Erythroblast (primary cell): ENCODE results near the gene PGPEP1.
A peak's percentile ranks its signal among the peaks of the same experiment; 100 is the strongest.
"Not testable (repeated sequence)": the region's sequence is repeated elsewhere in the genome, so short reads cannot be mapped to it uniquely, and the experiment has no call there.

Experiments
- DNase-seq, 2 experiments: peaks; one replicate each; lab custom pipeline; 2025; lab: John Stamatoyannopoulos, UW
- GATA1 ChIP-seq: IDR thresholded peaks from 2 replicates; pipeline ENCODE4 v1.6.1; 2011; ENCODE audit warnings: low read depth, mild to moderate bottlenecking, control low read depth, low read length, moderate library complexity
- POLR2A ChIP-seq: IDR thresholded peaks from 2 replicates; pipeline ENCODE4 v1.6.1; 2011; ENCODE audit warnings: mild to moderate bottlenecking, low read length

Gene PGPEP1

DNA sequence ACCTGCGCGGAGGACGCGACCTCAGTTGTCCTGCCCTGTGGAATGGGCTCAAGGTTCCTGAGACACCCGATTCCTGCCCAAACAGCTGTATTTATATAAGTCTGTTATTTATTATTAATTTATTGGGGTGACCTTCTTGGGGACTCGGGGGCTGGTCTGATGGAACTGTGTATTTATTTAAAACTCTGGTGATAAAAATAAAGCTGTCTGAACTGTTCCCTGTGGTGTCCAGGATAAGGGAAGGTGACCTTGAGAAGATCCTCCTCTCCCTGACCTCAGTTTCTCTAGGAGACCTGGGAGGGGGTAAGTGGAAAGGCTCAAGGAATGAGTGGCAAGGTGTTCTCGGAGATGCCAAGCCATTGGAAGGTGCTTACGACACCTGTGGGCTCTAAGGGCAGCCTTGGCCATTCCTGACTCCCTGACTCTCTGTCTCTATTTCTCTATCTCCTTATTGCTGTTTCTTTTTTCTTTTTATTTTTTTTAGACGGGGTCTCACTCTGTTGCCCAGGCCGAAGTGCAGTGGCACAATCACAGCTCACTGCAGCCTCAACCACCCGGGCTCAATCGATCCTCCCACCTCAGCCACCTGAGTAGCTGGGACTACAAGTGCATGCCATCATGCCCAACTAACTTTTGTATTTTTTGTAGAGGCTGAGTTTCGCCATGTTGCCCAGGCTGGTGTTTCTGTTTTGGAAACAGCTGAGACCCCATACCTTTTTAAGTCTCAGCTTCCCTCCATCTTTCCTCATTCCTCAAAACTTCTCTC is 48.7 kb downstream of the PGPEP1 start:
- TF ChIP-seq POLR2A (no peak), GATA1 (no peak)
- peak in 1 of 2 experiments; percentile 78 for DNase-seq

DNA sequence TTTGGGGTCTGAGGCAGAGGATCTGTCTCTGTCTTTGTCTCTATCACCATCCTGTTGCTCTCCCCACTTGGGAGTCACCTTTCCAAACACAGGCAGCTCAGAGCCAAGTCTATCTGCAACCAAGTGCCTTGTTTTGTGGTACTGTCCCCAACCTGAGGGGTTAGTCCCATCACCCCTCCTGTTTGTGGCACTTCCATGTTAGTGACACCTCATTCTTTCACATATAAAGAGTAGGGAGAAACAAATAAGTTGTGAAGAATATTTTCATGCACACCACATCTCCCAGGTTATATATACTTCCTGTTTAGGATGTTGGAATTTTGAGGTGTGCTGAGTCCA is 49.3 kb downstream of the PGPEP1 start:
- DNase-seq: peak in 1 of 2 experiments; percentile 81

DNA sequence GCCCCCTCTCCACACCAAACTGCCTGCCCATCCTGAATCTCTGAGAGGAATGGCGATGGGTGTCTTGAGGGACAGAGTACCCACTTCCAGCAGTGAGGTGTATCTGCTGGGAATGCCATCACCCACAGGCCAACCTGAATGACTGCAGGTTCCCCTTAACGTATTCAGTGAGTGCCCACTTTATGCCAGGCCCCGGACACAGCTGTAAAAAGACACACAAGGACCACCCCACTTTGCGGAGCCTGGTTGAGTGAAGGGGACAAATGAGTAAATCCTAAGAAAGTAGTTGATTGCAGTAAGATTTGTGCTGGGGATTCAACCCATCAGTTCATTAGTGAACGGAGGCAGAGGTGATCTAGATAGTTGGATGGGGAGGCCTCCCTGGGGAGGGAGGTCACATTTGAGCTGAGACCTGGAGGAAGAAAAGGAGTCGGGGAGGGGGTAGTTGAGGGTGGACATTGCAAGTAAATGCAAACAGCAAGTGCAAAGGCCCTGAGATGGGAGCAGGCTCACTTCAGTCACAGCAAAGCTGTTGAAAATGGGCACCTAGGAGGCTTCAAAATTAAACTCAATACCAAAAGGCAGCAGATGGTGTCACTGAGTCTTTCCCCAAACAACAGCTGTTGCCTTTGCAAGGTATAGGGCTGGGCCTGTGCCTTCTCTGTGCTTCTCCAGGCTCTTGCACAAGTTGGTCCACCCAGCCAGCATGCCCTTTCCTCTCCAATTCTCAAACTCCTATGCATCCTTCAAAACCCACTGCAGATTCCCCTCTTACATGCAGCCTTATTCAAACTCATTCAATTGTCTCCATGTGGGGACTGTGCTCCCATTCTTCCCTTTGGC is 49.9 kb downstream of the PGPEP1 start:
- DNase-seq: peak in 1 of 2 experiments; percentile 81

More for the DNA sequence above, 49.3 kb downstream of the PGPEP1 start:
- no peak for TF ChIP-seq POLR2A
- no peak for TF ChIP-seq GATA1

DNA sequence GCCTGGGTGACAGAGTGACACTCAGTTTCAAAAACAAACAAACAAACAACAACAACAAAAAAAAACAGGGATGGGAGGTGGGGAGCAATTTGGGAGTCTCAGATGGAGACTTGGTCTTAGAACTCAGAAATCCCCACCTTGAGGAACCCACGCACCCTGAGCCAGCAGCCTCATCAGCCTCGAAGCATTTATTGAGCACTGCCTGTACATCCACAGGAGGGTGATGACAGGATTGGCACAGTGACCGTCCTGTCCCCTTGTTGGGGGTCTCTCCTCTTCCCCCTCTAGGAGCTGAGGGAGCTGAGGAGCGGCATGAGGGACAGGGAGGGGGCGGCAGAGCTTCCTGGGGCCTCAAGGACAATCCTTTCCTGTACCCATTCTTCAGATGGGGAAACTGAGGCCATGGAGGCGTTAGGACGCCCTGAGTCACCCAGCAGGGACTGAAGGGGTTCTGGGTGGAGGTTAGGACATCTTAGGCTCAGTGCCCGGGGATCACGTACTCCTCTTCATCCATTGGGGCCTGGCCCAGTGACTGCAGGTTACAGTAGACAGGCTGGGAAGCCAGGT is 51.2 kb downstream of the PGPEP1 start:
- no peak for DNase-seq
- TF ChIP-seq POLR2A (no peak), GATA1 (no peak)

More for the DNA sequence above, 49.9 kb downstream of the PGPEP1 start:
- TF ChIP-seq POLR2A (peak; percentile 86), GATA1 (no peak)

DNA sequence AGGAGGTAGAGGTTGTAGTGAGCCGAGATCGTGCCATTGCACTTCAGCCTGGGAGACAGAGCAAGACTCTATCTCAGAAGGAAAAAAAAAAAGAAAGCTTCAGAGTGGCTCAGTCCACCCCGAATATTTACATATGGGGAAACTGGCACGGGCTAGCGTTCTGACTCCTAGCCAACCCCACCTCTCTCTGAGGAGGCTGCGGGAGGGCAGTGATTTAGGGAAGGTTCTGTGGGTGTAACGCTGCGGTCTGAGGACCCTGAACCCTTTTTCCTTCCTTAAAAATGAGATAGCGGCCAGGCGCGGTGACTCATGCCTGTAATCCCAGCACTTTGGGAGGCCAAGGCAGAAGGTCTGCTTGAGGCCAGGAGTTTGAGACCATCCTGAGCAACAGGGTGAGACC is 52.0 kb downstream of the PGPEP1 start:
- peak in 1 of 2 experiments; percentile 74 for DNase-seq
- TF ChIP-seq GATA1 (no peak), POLR2A (no peak)

DNA sequence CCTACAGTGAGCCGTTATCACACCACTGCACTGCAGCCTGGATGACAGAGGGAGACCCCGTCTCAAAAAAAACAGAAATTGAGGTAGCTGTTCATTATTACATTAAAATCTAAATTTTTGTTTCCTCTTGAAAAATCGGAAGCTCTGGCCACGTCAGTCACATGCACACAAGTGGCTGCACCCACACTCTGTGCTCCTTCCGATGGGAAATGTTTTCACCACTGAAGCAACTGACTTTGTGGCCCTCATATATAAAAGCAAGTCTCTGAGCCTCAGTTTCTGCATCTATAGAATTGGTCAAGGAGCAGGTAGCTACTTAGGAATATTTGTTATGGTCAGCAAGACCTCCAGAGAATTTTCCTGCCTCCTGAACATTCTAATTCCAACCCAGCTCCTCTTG is 52.5 kb downstream of the PGPEP1 start:
- no peak for TF ChIP-seq POLR2A
- no peak for TF ChIP-seq GATA1
- no peak for DNase-seq

DNA sequence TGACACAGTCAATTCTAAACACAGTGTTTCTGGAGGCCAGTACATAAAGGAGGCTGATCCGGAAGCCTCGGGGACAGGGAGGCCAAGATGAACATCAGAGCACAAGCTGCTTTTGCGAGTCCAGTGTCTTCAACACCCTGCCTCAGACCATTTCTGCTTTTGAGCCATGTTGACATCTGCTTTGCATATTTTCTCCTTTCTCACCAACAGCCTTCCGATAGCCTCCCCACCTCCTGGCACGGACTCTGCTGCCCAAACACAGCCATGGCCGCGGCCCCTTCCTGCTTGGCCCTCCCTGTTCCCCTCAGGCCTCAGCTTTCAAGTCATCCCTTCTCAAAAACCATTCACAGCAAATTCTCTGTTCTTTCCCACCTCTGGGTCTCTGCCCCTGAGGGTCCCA is 53.4 kb downstream of the PGPEP1 start:
- DNase-seq: no peak
- TF ChIP-seq GATA1: no peak
- no peak for TF ChIP-seq POLR2A

DNA sequence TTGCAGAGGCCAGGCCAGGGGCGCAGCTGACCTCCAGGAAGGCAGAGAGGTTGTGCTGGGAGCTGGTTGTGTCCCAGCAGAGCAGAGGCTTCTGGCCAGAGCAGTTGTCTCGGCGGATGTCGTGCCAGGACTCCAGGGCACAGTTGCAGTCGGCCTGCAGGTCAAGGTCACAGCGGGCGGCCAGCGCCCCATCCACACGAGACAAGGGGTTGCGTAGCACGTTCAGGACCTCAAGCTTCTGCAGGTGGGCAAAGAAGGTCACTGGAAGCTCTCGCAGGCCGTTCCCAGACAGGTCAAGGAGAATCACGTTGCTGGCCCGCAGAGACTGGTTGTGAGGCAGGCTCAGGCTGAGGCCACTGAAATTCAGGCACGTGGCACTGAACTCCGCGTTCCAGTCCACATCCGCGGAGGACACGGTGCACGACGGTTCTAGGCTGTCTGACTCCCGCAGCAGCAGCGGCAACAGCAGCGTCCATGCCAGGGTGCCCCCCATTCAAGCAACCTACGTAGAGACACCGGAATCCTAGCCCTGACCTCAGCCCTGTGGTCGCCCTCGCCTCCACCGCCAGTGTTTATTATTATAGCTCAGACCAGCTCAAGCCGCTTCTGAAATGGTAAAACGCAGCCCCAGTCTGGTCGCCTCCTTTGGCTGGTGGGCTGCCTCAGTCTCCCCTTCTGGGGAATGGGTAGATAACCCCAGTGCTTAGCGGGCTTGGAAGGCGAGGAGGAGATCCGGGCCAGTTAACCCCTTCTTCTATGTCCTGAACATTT is 56.3 kb downstream of the PGPEP1 start:
- no peak for DNase-seq
- TF ChIP-seq POLR2A (no peak), GATA1 (no peak)

DNA sequence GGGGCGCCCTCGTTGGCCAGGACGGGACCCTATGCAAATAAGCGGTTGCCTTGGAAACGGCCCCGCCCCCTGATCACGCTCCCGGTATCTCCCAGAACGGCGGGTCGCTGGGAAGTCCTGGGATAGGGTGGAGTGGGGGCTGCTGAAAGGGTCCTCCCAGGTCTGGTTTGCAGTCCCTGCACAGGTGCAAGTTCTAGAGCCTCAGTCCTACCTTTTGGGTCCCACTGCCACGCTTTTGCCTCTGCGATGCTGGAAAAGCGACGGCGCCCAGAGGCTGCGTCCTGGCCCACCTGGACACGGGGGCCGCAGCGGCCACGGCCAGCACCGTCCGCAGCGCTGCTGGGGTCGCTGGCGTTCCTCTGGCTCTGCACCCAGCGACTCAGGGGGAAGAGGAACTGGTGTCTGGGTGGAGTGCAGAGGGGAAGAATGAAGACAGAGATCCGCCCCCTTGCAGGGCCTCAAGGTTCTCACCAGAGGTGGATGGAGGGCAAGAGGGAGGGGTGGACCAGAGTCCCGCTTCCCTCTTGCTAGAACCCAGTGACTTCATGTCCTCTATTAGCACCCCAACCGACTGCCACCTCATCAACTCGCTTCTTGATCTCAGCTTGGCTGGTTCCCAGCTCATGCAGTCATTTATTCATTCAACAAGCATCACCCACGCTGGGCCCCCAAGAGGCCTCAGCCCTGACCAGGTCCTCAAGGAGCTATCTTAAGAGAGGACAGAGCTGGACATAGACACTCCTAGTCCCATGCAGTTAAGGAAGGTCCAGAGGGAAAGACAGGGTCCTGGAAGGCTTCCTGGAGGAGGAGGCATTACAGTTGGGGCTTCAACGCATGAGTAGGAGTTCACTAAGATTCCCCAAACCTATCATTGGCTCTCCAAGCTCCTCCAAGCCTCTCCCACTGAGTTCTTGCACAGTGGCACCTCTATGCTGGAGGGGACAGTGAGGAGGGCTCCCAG is 57.1 kb downstream of the PGPEP1 start, which contains the start of gene LRRC25:
Gene LRRC25 (minus strand): TSS at position 381 of the 961 bp plus-strand sequence. CDS start 659 bp downstream, outside the sequence.
- no peak for TF ChIP-seq GATA1
- no peak for TF ChIP-seq POLR2A
- DNase-seq: peak in 1 of 2 experiments; percentile 56

DNA sequence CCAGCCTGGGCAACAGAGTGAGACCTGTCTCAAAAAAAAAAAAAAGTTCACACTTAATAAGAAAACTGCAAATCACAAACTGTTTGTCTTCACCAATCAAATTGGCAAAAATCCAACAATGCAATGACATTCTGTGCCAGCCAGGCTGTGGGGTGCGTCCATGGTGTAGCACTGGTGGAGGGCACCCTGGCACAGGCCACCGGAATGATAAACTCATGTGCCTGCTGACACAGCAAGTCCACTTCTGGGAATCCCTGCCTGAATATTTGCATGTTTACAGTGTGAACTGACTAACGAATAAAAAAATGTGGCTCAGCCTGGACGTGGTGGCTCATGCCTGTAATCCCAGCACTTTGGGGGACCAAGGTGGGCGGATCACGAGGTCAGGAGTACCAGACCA is 58.6 kb downstream of the PGPEP1 start:
- TF ChIP-seq POLR2A (no peak), GATA1 (no peak)
- no peak for DNase-seq

DNA sequence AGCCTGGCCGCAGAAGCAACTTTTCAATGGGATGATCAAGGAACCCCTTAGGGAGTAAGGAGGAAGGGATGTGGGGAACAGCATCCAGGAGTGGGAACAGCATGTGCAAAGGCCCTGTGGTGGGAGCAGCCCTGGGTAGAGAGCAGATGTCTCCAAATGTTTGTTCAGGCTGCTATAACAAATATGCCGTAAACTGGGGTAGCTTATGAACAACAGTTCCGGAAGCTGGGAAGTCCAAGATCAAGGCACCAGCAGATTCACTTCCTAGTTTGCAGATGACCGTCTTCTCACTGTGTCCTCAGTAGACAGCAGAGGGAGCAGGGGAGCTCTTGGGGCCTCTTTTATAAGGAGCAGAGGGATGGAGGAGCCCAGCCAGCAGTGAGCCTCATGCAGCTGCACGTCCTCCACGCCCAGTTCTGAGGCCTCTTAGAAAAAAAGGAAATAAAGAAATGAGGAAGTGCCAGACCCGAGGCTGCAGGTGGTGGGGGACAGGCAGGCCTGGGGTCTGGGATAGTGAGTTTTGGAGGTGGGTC is 61.2 kb downstream of the PGPEP1 start:
- DNase-seq: peak; percentile 76 to 77
- TF ChIP-seq GATA1: no peak
- TF ChIP-seq POLR2A: no peak

DNA sequence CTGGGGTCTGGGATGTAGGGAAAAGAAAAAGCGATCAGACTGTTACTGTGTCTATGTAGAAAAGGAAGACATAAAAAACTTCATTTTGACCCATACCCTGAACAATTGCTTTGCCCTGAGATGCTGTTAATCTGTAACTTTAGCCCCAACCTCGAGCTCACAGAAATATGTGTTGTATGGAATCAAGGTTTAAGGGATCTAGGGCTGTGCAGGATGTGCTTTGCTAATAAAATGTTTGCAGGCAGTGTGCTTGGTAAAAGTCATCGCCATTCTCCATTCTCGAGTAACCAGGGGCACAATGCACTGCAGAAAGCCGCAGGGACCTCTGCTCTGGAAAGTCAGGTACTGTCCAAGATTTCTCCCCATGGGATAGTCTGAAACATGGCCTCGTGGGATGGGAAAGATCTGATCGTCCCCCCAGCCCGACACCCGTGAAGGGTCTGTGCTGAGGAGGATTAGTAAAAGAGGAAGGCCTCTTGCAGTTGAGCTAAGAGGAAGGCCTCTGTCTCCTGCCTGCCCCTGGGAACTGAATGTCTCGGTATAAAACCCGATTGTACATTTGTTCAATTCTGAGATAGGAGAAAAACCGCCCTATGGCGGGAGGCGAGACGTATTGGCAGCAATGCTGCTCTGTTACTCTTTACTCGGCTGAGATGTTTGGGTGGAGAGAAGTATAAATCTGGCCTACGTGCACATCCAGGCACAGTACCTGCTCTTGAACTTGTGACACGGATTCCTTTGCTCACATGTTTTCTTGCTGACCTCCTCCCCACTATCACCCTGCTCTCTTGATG is 62.3 kb downstream of the PGPEP1 start:
- not testable (repeated sequence) for DNase-seq

DNA sequence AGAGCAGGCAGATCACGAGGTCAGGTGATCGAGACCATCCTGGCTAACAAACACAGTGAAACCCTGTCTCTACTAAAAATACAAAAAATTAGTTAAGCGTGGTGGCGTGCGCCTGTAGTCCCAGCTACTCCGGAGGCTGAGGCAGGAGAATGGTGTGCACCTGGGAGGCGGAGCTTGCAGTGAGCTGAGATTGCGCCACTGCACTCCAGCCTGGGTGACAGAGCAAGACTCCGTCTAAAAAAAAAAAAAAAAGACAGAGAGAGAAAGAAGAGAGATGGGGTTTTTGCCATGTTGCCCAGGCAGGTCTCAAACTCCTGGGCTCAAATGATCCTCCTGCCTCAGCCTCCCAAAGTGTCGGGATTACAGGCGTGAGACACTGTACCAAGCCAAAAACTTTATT is 65.4 kb downstream of the PGPEP1 start:
- DNase-seq: not testable (repeated sequence)
